Vagina (tissue), 2 donors: ENCODE results near the gene RAB22A. TPM values are rescaled to one million over a fixed set of nuclear protein-coding genes. Genes with fewer than 3 reads are reported as not detected.

ENCODE experiments used
- DNase-seq, 2 donors: peaks; one replicate each; pipeline ENCODE4 v3.0.0-alpha.2; 2017; ENCODE audit errors: extremely low spot score in 2 of 2
- H3K27ac ChIP-seq: fragments of 200-600 bp; sonication (generic); one replicate; pipeline ENCODE4 v1.5.1; 2019
- H3K27me3 ChIP-seq: fragments of 200-600 bp; sonication (generic); one replicate; pipeline ENCODE4 v1.5.1; 2019
- H3K36me3 ChIP-seq, 2 donors: fragments of 200-600 bp; sonication (generic); one replicate each; pipeline ENCODE4 v1.5.1; 2017 to 2019
- H3K4me1 ChIP-seq: fragments of 200-600 bp; sonication (generic); one replicate; pipeline ENCODE4 v1.5.1; 2019
- H3K4me3 ChIP-seq, 2 donors: fragments of 200-600 bp; sonication (generic); 1 replicate in 1 of 2; 2 replicates in 1 of 2; pipeline ENCODE4 v1.5.1; 2016 to 2019
- H3K9me3 ChIP-seq: fragments of 200-600 bp; sonication (generic); one replicate; pipeline ENCODE4 v1.5.1; 2019
- POLR2A ChIP-seq, 2 donors: fragments of 450-650 bp; IDR thresholded peaks; one replicate each; pipeline ENCODE4 v1.6.1; 2017; ENCODE audit warnings: antibody characterized with exemption in 2 of 2, mild to moderate bottlenecking in 2 of 2, moderate library complexity in 2 of 2
- POLR2AphosphoS5 ChIP-seq, 2 donors: sonication (generic); formaldehyde crosslinking; IDR thresholded peaks; one replicate each; pipeline ENCODE4 v1.9.0; 2017; ENCODE audit warnings: antibody characterized with exemption in 2 of 2, mild to moderate bottlenecking in 2 of 2, low read depth in 1 of 2; ENCODE audit not compliant: insufficient read depth in 1 of 2
- intact Hi-C: fragments of 100-400 bp; cut with DNase I; formaldehyde crosslinking; loops from one replicate; pipeline ENCODE4 v1.15.1; 2023
- total RNA-seq: library from RNA; depleted of rRNA; stranded (reverse); fragments of >200 nt; gene quantifications from one replicate; pipeline ENCODE4 v1.2.3, GENCODE V29; 2016
- TF ChIP-seq, protein P1 (sequence below), 3 experiments: fragments of 450-650 bp in 2 of 3; fragments of 200-600 bp in 1 of 3; sonication (generic) in 1 of 3; IDR thresholded peaks; one replicate each; pipeline ENCODE4 v1.5.1; 2017 to 2019; ENCODE audit warnings: antibody characterized with exemption in 3 of 3, mild to moderate bottlenecking in 2 of 3, moderate library complexity in 2 of 3

The RAB22A gene
- total RNA-seq, 1 donor from 2014 or later: 15.2 TPM

- Histone ChIP-seq H3K4me3 (no peak overlapping the region), H3K36me3 (no peaks in the 10 kb centered on the region), H3K27ac (no peak overlapping the region), H3K4me1 (peaks cover 54% of the 10 kb centered on the region), H3K27me3 (no peaks in the 10 kb centered on the region), H3K9me3 (no peaks in the 10 kb centered on the region)
- intact Hi-C loops: no loop called here
- DNase-seq: no peak
- TF ChIP-seq POLR2AphosphoS5 (IDR thresholded peaks at IDR 0.05; ENCODE audit: insufficient read depth in 1 of 2, low read depth in 1 of 2) (no peak), POLR2A (IDR thresholded peaks at IDR 0.05) (no peak)
- TF ChIP-seq, protein P1, sequence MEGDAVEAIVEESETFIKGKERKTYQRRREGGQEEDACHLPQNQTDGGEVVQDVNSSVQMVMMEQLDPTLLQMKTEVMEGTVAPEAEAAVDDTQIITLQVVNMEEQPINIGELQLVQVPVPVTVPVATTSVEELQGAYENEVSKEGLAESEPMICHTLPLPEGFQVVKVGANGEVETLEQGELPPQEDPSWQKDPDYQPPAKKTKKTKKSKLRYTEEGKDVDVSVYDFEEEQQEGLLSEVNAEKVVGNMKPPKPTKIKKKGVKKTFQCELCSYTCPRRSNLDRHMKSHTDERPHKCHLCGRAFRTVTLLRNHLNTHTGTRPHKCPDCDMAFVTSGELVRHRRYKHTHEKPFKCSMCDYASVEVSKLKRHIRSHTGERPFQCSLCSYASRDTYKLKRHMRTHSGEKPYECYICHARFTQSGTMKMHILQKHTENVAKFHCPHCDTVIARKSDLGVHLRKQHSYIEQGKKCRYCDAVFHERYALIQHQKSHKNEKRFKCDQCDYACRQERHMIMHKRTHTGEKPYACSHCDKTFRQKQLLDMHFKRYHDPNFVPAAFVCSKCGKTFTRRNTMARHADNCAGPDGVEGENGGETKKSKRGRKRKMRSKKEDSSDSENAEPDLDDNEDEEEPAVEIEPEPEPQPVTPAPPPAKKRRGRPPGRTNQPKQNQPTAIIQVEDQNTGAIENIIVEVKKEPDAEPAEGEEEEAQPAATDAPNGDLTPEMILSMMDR (IDR thresholded peaks at IDR 0.05): no peak
Observed at GRCh38 chr20:58393299-58393698, 83.8 kb downstream of the RAB22A start.

GRCh38 chr20:58394801-58395200, 85.3 kb downstream of the RAB22A start:
- H3K27me3 ChIP-seq: no peaks in the 10 kb centered on the region
- peaks cover 55% of the 10 kb centered on the region for H3K4me1 ChIP-seq

GRCh38 chr20:58395604-58396003, 86.1 kb downstream of the RAB22A start:
- DNase-seq: no peak
- Histone ChIP-seq H3K27me3 (no peaks in the 10 kb centered on the region), H3K36me3 (no peaks in the 10 kb centered on the region), H3K27ac (no peak overlapping the region), H3K4me3 (no peak overlapping the region), H3K9me3 (no peaks in the 10 kb centered on the region), H3K4me1 (peaks cover 47% of the 10 kb centered on the region)
- TF ChIP-seq POLR2A (IDR thresholded peaks at IDR 0.05) (no peak), POLR2AphosphoS5 (IDR thresholded peaks at IDR 0.05; ENCODE audit: insufficient read depth in 1 of 2, low read depth in 1 of 2) (no peak)
- TF ChIP-seq, protein P1 (IDR thresholded peaks at IDR 0.05): no peak
- intact Hi-C loops: no loop called here

More at GRCh38 chr20:58394801-58395200, 85.3 kb downstream of the RAB22A start:
- Histone ChIP-seq H3K4me3 (no peak overlapping the region), H3K27ac (no peak overlapping the region), H3K9me3 (no peaks in the 10 kb centered on the region), H3K36me3 (no peaks in the 10 kb centered on the region)
- no peak for TF ChIP-seq POLR2AphosphoS5 (IDR thresholded peaks at IDR 0.05; ENCODE audit: insufficient read depth in 1 of 2, low read depth in 1 of 2)
- no peak for DNase-seq
- intact Hi-C loops: no loop called here

- intact Hi-C loops: no loop called here
- Histone ChIP-seq H3K27ac (no peak overlapping the region), H3K4me3 (no peak overlapping the region), H3K9me3 (no peaks in the 10 kb centered on the region), H3K27me3 (no peaks in the 10 kb centered on the region), H3K36me3 (no peaks in the 10 kb centered on the region), H3K4me1 (peaks cover 37% of the 10 kb centered on the region)
- DNase-seq: no peak
- TF ChIP-seq POLR2AphosphoS5 (IDR thresholded peaks at IDR 0.05; ENCODE audit: insufficient read depth in 1 of 2, low read depth in 1 of 2) (no peak), POLR2A (IDR thresholded peaks at IDR 0.05) (no peak)
- TF ChIP-seq, protein P1 (IDR thresholded peaks at IDR 0.05): no peak
Observed at GRCh38 chr20:58397429-58397828, 87.9 kb downstream of the RAB22A start.

GRCh38 chr20:58398254-58398653, 88.7 kb downstream of the RAB22A start:
- Histone ChIP-seq H3K4me1 (peaks cover 37% of the 10 kb centered on the region), H3K9me3 (no peaks in the 10 kb centered on the region), H3K27me3 (no peaks in the 10 kb centered on the region), H3K36me3 (no peaks in the 10 kb centered on the region), H3K27ac (no peak overlapping the region), H3K4me3 (no peak overlapping the region)
- TF ChIP-seq POLR2A (IDR thresholded peaks at IDR 0.05): no peak
- TF ChIP-seq, protein P1 (IDR thresholded peaks at IDR 0.05): no peak
- no peak for TF ChIP-seq POLR2AphosphoS5 (IDR thresholded peaks at IDR 0.05; ENCODE audit: insufficient read depth in 1 of 2, low read depth in 1 of 2)
- intact Hi-C loops: no loop called here
- DNase-seq: no peak
